Measurements from ENCODE around the gene GPATCH8.

GPATCH8 gene

GRCh38 chr17:44380767-44381166, 122.4 kb downstream of the GPATCH8 start:
- in situ Hi-C loops (cut with MboI; ENCODE audit: low pct_unique_long_range_greater_than_20kb, low sequenced_read_pairs, unreplicated experiment) = no loop called here
- TF ChIP-seq CTCF (IDR thresholded peaks at IDR 0.05; ENCODE audit: extremely low read depth, insufficient read depth, missing control alignments) = no peak
- DNase-seq (ENCODE audit: low spot score) = no peak

GRCh38 chr17:44379887-44380286, 123.3 kb downstream of the GPATCH8 start:
- in situ Hi-C loops (cut with MboI; ENCODE audit: low pct_unique_long_range_greater_than_20kb, low sequenced_read_pairs, unreplicated experiment) = no loop called here
- no peak for TF ChIP-seq CTCF (IDR thresholded peaks at IDR 0.05; ENCODE audit: extremely low read depth, insufficient read depth, missing control alignments)
- no peak for DNase-seq (ENCODE audit: low spot score)

GRCh38 chr17:44378171-44378705, 125.0 kb downstream of the GPATCH8 start:
- no peak for DNase-seq (ENCODE audit: low spot score)
- no peak for TF ChIP-seq CTCF (IDR thresholded peaks at IDR 0.05; ENCODE audit: extremely low read depth, insufficient read depth, missing control alignments)

GRCh38 chr17:44376779-44377178, 126.4 kb downstream of the GPATCH8 start:
- TF ChIP-seq CTCF (IDR thresholded peaks at IDR 0.05; ENCODE audit: extremely low read depth, insufficient read depth, missing control alignments) = no peak
- in situ Hi-C loops (cut with MboI; ENCODE audit: low pct_unique_long_range_greater_than_20kb, low sequenced_read_pairs, unreplicated experiment) = no loop called here
- no peak for DNase-seq (ENCODE audit: low spot score)

More at GRCh38 chr17:44378171-44378705, 125.0 kb downstream of the GPATCH8 start:
- in situ Hi-C loops (cut with MboI; ENCODE audit: low pct_unique_long_range_greater_than_20kb, low sequenced_read_pairs, unreplicated experiment) = no loop called here

GRCh38 chr17:44376124-44376523, 127.1 kb downstream of the GPATCH8 start:
- peak; percentile 77 for DNase-seq (ENCODE audit: low spot score)
- peak; percentile 53 for TF ChIP-seq CTCF (IDR thresholded peaks at IDR 0.05; ENCODE audit: extremely low read depth, insufficient read depth, missing control alignments)
- in situ Hi-C loops (cut with MboI; ENCODE audit: low pct_unique_long_range_greater_than_20kb, low sequenced_read_pairs, unreplicated experiment) = no loop called here

GRCh38 chr17:44375196-44376017, 127.8 kb downstream of the GPATCH8 start:
- TF ChIP-seq CTCF (IDR thresholded peaks at IDR 0.05; ENCODE audit: extremely low read depth, insufficient read depth, missing control alignments) = no peak
- DNase-seq (ENCODE audit: low spot score) = peak; percentile 40
- in situ Hi-C loops (cut with MboI; ENCODE audit: low pct_unique_long_range_greater_than_20kb, low sequenced_read_pairs, unreplicated experiment) = no loop called here

Data from GM13977 (cell line).